GM23338 (cell line): ENCODE results near the gene TNS3. TPM values are rescaled to one million over a fixed set of nuclear protein-coding genes. Genes with fewer than 3 reads are reported as not detected.
"Not testable (repeated sequence)": the region's sequence is repeated elsewhere in the genome, so short reads cannot be mapped to it uniquely, and the experiment has no call there.

Experiments
- ATAC-seq: fragments of 200-7000 bp; cut with Tn5 transposase; 3 replicates; pipeline ENCODE4 v1.9.1; 2020
- DNase-seq: peaks from one replicate; pipeline ENCODE4 v3.0.0-alpha.2; 2015; ENCODE audit warnings: low spot score
- H2AFZ ChIP-seq: fragments of 200-600 bp; sonication (generic); 2 replicates; pipeline ENCODE4 v1.8.0; 2016; ENCODE audit warnings: antibody characterized with exemption, mild to moderate bottlenecking, moderate library complexity
- H3F3A ChIP-seq: fragments of 200-600 bp; sonication (generic); replicated peaks from 2 replicates; pipeline ENCODE4 v1.8.0; 2017; ENCODE audit warnings: antibody characterized with exemption, mixed run types, low read depth
- H3K27ac ChIP-seq: fragments of 200-600 bp; sonication (generic); 2 replicates; pipeline ENCODE4 v1.6.1; 2016; ENCODE audit warnings: low read depth
- H3K27me3 ChIP-seq: fragments of 200-600 bp; sonication (generic); 2 replicates; pipeline ENCODE4 v1.8.0; 2016; ENCODE audit warnings: mild to moderate bottlenecking, mixed run types, moderate library complexity; ENCODE audit not compliant: insufficient read depth
- H3K36me3 ChIP-seq: fragments of 200-600 bp; sonication (generic); 2 replicates; pipeline ENCODE4 v1.8.0; 2016; ENCODE audit warnings: mild to moderate bottlenecking; ENCODE audit not compliant: insufficient read depth
- H3K4me1 ChIP-seq: fragments of 200-600 bp; sonication (generic); 2 replicates; pipeline ENCODE4 v1.8.0; 2016; ENCODE audit warnings: mild to moderate bottlenecking, moderate library complexity; ENCODE audit not compliant: insufficient read depth
- H3K4me2 ChIP-seq: fragments of 200-600 bp; sonication (generic); 2 replicates; pipeline ENCODE4 v1.7.1; 2017; ENCODE audit warnings: mixed run types
- H3K4me3 ChIP-seq: fragments of 200-600 bp; sonication (generic); 2 replicates; pipeline ENCODE4 v1.6.1; 2016; ENCODE audit warnings: mixed run types
- H3K79me2 ChIP-seq: fragments of 200-600 bp; sonication (generic); replicated peaks from 2 replicates; pipeline ENCODE4 v1.8.0; 2017; ENCODE audit warnings: mild to moderate bottlenecking; ENCODE audit not compliant: insufficient read depth
- H3K9me2 ChIP-seq: fragments of 200-600 bp; sonication (generic); 2 replicates; pipeline ENCODE4 v1.8.0; 2017; ENCODE audit not compliant: insufficient read depth
- H4K20me1 ChIP-seq: fragments of 200-600 bp; sonication (generic); replicated peaks from 2 replicates; pipeline ENCODE4 v1.8.0; 2017; ENCODE audit warnings: mild to moderate bottlenecking; ENCODE audit not compliant: insufficient read depth
- H3K27ac Mint-ChIP-seq: 2 replicates; pipeline ENCODE4 v1.8.0; 2020; ENCODE audit warnings: inconsistent platforms, mild to moderate bottlenecking, moderate library complexity, mixed read lengths
- H3K27me3 Mint-ChIP-seq: 3 replicates; pipeline ENCODE4 v1.8.0; 2022; ENCODE audit warnings: low read depth, mild to moderate bottlenecking, moderate library complexity, mixed read lengths, inconsistent platforms; ENCODE audit not compliant: insufficient read depth, poor library complexity
- H3K36me3 Mint-ChIP-seq: 3 replicates; pipeline ENCODE4 v1.8.0; 2021; ENCODE audit warnings: low read depth, mild to moderate bottlenecking, inconsistent platforms, moderate library complexity, mixed read lengths
- H3K4me1 Mint-ChIP-seq: 3 replicates; pipeline ENCODE4 v1.8.0; 2020; ENCODE audit warnings: mild to moderate bottlenecking, inconsistent platforms, mixed read lengths
- H3K4me3 Mint-ChIP-seq: 3 replicates; pipeline ENCODE4 v1.8.0; 2021; ENCODE audit warnings: moderate library complexity, mild to moderate bottlenecking, inconsistent platforms, mixed read lengths
- H3K9me3 Mint-ChIP-seq: 3 replicates; pipeline ENCODE4 v1.8.0; 2020; ENCODE audit warnings: moderate library complexity, mild to moderate bottlenecking, inconsistent platforms, mixed read lengths
- CREB1 ChIP-seq: fragments of 250-450 bp; sonication (Bioruptor Pico); IDR thresholded peaks from 2 replicates; pipeline ENCODE4 v1.5.0; 2020; ENCODE audit warnings: low read depth, mild to moderate bottlenecking, moderate library complexity
- ETS1 ChIP-seq: IDR thresholded peaks from 2 replicates; pipeline ENCODE4 v1.6.1; 2016; ENCODE audit warnings: antibody characterized with exemption
- EZH2 ChIP-seq: fragments of 200-600 bp; sonication (generic); IDR thresholded peaks from one replicate; pipeline ENCODE4 v1.8.0; 2017; ENCODE audit warnings: antibody characterized with exemption, mild to moderate bottlenecking, low read depth; ENCODE audit not compliant: unreplicated experiment
- EZH2phosphoT487 ChIP-seq: fragments of 200-600 bp; sonication (generic); IDR thresholded peaks from one replicate; pipeline ENCODE4 v1.8.1; 2018; ENCODE audit warnings: antibody characterized with exemption; ENCODE audit not compliant: unreplicated experiment
- JUNB ChIP-seq: IDR thresholded peaks from one replicate; pipeline ENCODE4 v1.6.1; 2016; ENCODE audit warnings: antibody characterized with exemption; ENCODE audit not compliant: unreplicated experiment
- NANOG ChIP-seq: IDR thresholded peaks from 2 replicates; pipeline ENCODE4 v1.6.1; 2016; ENCODE audit warnings: antibody characterized with exemption, borderline replicate concordance
- POLR2AphosphoS5 ChIP-seq: IDR thresholded peaks from 2 replicates; pipeline ENCODE4 v1.6.1; 2016; ENCODE audit warnings: antibody characterized with exemption, low read depth
- STAT1 ChIP-seq: IDR thresholded peaks from one replicate; pipeline ENCODE4 v1.6.1; 2016; ENCODE audit warnings: antibody characterized with exemption; ENCODE audit not compliant: unreplicated experiment
- ZNF114 ChIP-seq: fragments of 250-450 bp; sonication (Bioruptor Pico); IDR thresholded peaks from 2 replicates; pipeline ENCODE4 v1.5.0; 2020; ENCODE audit warnings: mild to moderate bottlenecking, moderate library complexity
- ZNF462 ChIP-seq: fragments of 250-450 bp; sonication (Bioruptor Pico); IDR thresholded peaks from 2 replicates; pipeline ENCODE4 v1.5.0; 2020; ENCODE audit warnings: mild to moderate bottlenecking, moderate library complexity
- polyA plus RNA-seq: library from polyadenylated mRNA; unstranded; fragments of >200 nt; fragmentation: Nextera tagmentation; extraction: Ambion mirVana; gene quantifications from 2 replicates; pipeline ENCODE4 v1.2.1, GENCODE V29; 2016
- total RNA-seq: library from RNA; depleted of rRNA; stranded (reverse); fragments of >200 nt; shearing (Covaris generic); gene quantifications from 2 replicates; pipeline ENCODE4 v1.2.3, GENCODE V29; 2014
- TF ChIP-seq, protein P1 (sequence below), 2 experiments: fragments of 200-600 bp in 1 of 2; sonication (generic) in 1 of 2; conservative IDR thresholded peaks; 2 replicates each; pipeline versions ENCODE4 v1.5.1 to v1.6.1; 2016 to 2017; ENCODE audit warnings: antibody characterized with exemption in 2 of 2, low read depth in 2 of 2, mild to moderate bottlenecking in 2 of 2, moderate library complexity in 1 of 2

TNS3 gene
- total and polyA plus RNA-seq, 2 experiments from 2014 or later = 6.2 to 28.7 TPM

GRCh38 chr7:47606593-47607046 is 24.7 kb upstream of the TNS3 start:
- not testable (repeated sequence) for H3K4me3 ChIP-seq, H3K27me3 ChIP-seq, H3K4me2 ChIP-seq, H2AFZ ChIP-seq, H3K36me3 ChIP-seq, H3K36me3 Mint-ChIP-seq, DNase-seq, H3K27me3 Mint-ChIP-seq, H3K79me2 ChIP-seq, H3F3A ChIP-seq, H3K9me3 Mint-ChIP-seq, H4K20me1 ChIP-seq, H3K9me2 ChIP-seq, H3K27ac Mint-ChIP-seq, H3K4me1 ChIP-seq, H3K27ac ChIP-seq, H3K4me3 Mint-ChIP-seq, ATAC-seq, H3K4me1 Mint-ChIP-seq

GRCh38 chr7:47605816-47606575 is 24.1 kb upstream of the TNS3 start:
- Histone ChIP-seq H3K27ac (no peak overlapping the region), H3K27me3 (no peaks in the 10 kb centered on the region), H4K20me1 (no peaks in the 10 kb centered on the region), H2AFZ (no peak overlapping the region), H3K9me2 (no peaks in the 10 kb centered on the region), H3K4me2 (no peak overlapping the region), H3K4me3 (no peak overlapping the region), H3K4me1 (no peaks in the 10 kb centered on the region), H3F3A (no peaks in the 10 kb centered on the region), H3K36me3 (no peaks in the 10 kb centered on the region), H3K79me2 (no peaks in the 10 kb centered on the region)
- H3K27me3 Mint-ChIP-seq = peaks cover 4% of the 10 kb centered on the region
- H3K36me3 Mint-ChIP-seq = no peaks in the 10 kb centered on the region
- H3K9me3 Mint-ChIP-seq = peaks cover 3% of the 10 kb centered on the region; the same call in 1 of the 3 replicates
- no peaks in the 10 kb centered on the region for H3K4me1 Mint-ChIP-seq
- DNase-seq = no peak
- H3K4me3 Mint-ChIP-seq = no peak overlapping the region
- ATAC-seq = no peak
- H3K27ac Mint-ChIP-seq = no peak overlapping the region
- TF ChIP-seq, protein P1, sequence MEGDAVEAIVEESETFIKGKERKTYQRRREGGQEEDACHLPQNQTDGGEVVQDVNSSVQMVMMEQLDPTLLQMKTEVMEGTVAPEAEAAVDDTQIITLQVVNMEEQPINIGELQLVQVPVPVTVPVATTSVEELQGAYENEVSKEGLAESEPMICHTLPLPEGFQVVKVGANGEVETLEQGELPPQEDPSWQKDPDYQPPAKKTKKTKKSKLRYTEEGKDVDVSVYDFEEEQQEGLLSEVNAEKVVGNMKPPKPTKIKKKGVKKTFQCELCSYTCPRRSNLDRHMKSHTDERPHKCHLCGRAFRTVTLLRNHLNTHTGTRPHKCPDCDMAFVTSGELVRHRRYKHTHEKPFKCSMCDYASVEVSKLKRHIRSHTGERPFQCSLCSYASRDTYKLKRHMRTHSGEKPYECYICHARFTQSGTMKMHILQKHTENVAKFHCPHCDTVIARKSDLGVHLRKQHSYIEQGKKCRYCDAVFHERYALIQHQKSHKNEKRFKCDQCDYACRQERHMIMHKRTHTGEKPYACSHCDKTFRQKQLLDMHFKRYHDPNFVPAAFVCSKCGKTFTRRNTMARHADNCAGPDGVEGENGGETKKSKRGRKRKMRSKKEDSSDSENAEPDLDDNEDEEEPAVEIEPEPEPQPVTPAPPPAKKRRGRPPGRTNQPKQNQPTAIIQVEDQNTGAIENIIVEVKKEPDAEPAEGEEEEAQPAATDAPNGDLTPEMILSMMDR (conservative IDR thresholded peaks at IDR 0.05; ENCODE audit: low read depth in 2 of 2) = no peak
- TF ChIP-seq POLR2AphosphoS5 (no peak), ETS1 (no peak), EZH2phosphoT487 (no peak), EZH2 (no peak), CREB1 (CRISPR knock-in tag) (no peak), ZNF462 (no peak), NANOG (no peak), STAT1 (no peak), JUNB (no peak), ZNF114 (CRISPR knock-in tag) (no peak)
